HEK293 (cell line): Measurements from ENCODE around the gene KBTBD4.

Experiments
- CTCF ChIA-PET: fragments of 350-600 bp; formaldehyde crosslinking; extraction: SDS; loops from one replicate; lab custom pipeline; 2021; ENCODE audit warnings: antibody characterized with exemption; lab: Yijun Ruan, JAX
- POLR2A ChIA-PET: fragments of 300-600 bp; formaldehyde crosslinking; extraction: SDS; loops from one replicate; lab custom pipeline; 2020; ENCODE audit warnings: antibody characterized with exemption, inconsistent platforms; lab: Yijun Ruan, JAX
- H3K27ac ChIP-seq: fragments of 200-500 bp; sonication (Bioruptor generic); 2 replicates; pipeline ENCODE4 v1.5.1; 2014; ENCODE audit warnings: low read depth, low read length, control low read depth, inconsistent platforms; ENCODE audit errors: extremely low read depth
- H3K36me3 ChIP-seq, 2 experiments: fragments of 200-500 bp in 1 of 2; sonication (Bioruptor generic) in 1 of 2; 1 replicate in 1 of 2; 2 replicates in 1 of 2; pipeline ENCODE4 v1.5.1; 2014 to 2017; ENCODE audit warnings: inconsistent platforms in 2 of 2, low read length in 2 of 2; ENCODE audit not compliant: control insufficient read depth in 2 of 2, insufficient read depth in 1 of 2
- H3K4me1 ChIP-seq: fragments of 200-500 bp; sonication (Bioruptor generic); 2 replicates; pipeline ENCODE4 v1.5.1; 2014; ENCODE audit warnings: mild to moderate bottlenecking, low read length, inconsistent platforms; ENCODE audit not compliant: control insufficient read depth, insufficient read depth
- H3K4me3 ChIP-seq: 2 replicates; pipeline ENCODE4 v1.5.1; 2011; ENCODE audit warnings: low read depth, mild to moderate bottlenecking, control low read depth, low read length, moderate library complexity
- H3K9me3 ChIP-seq: fragments of 200-500 bp; sonication (Bioruptor generic); 2 replicates; pipeline ENCODE4 v1.5.1; 2014; ENCODE audit warnings: low read depth, low read length, inconsistent platforms; ENCODE audit not compliant: control insufficient read depth, insufficient read depth
- BCL11A ChIP-seq: fragments of 450-650 bp; formaldehyde crosslinking; IDR thresholded peaks from 2 replicates; pipeline ENCODE4 v1.5.1; 2016; ENCODE audit warnings: low read depth, missing biosample characterization, missing genetic modification characterization
- OVOL3 ChIP-seq: fragments of 450-650 bp; formaldehyde crosslinking; IDR thresholded peaks from 2 replicates; pipeline ENCODE4 v1.5.1; 2016; ENCODE audit warnings: missing biosample characterization, missing genetic modification characterization
- PRDM1 ChIP-seq: fragments of 450-650 bp; formaldehyde crosslinking; IDR thresholded peaks from 2 replicates; pipeline ENCODE4; 2016; ENCODE audit warnings: missing biosample characterization, missing genetic modification characterization
- SCRT2 ChIP-seq: fragments of 450-650 bp; formaldehyde crosslinking; IDR thresholded peaks from 2 replicates; pipeline ENCODE4 v1.5.1; 2016; ENCODE audit warnings: missing biosample characterization, missing genetic modification characterization
- ZNF112 ChIP-seq: fragments of 450-650 bp; formaldehyde crosslinking; IDR thresholded peaks from 2 replicates; pipeline ENCODE4 v1.5.0; 2017; ENCODE audit warnings: missing biosample characterization, missing genetic modification characterization
- ZNF2 ChIP-seq: fragments of 450-650 bp; formaldehyde crosslinking; IDR thresholded peaks from 2 replicates; pipeline ENCODE4 v1.5.1; 2016; ENCODE audit warnings: missing biosample characterization, missing genetic modification characterization
- ZNF24 ChIP-seq: fragments of 450-650 bp; formaldehyde crosslinking; IDR thresholded peaks from 2 replicates; pipeline ENCODE4 v1.5.1; 2016; ENCODE audit warnings: missing biosample characterization, missing genetic modification characterization
- ZNF416 ChIP-seq: fragments of 450-650 bp; formaldehyde crosslinking; IDR thresholded peaks from 2 replicates; pipeline ENCODE4 v1.5.1; 2016; ENCODE audit warnings: missing biosample characterization, missing genetic modification characterization
- ZNF621 ChIP-seq: fragments of 450-650 bp; formaldehyde crosslinking; IDR thresholded peaks from 2 replicates; pipeline ENCODE4 v1.5.1; 2017; ENCODE audit warnings: missing biosample characterization, missing genetic modification characterization
- ZNF626 ChIP-seq: fragments of 450-650 bp; sonication (Bioruptor Pico); formaldehyde crosslinking; IDR thresholded peaks from 2 replicates; pipeline ENCODE4 v1.5.1; 2018; ENCODE audit warnings: missing biosample characterization, missing genetic modification characterization, inconsistent platforms
- ZNF843 ChIP-seq: fragments of 450-650 bp; formaldehyde crosslinking; IDR thresholded peaks from 2 replicates; pipeline ENCODE4 v1.5.1; 2016; ENCODE audit warnings: missing biosample characterization, missing genetic modification characterization
- TF ChIP-seq, protein P1 (sequence below): fragments of 450-650 bp; formaldehyde crosslinking; IDR thresholded peaks from 2 replicates; pipeline ENCODE4 v1.5.1; 2016; ENCODE audit warnings: missing biosample characterization, missing genetic modification characterization
- TF ChIP-seq, protein P2 (sequence below): fragments of 450-650 bp; formaldehyde crosslinking; IDR thresholded peaks from 2 replicates; pipeline ENCODE4 v1.5.1; 2016; ENCODE audit warnings: missing biosample characterization, missing genetic modification characterization
- TF ChIP-seq, protein P3 (sequence below): fragments of 450-650 bp; formaldehyde crosslinking; IDR thresholded peaks from 2 replicates; pipeline ENCODE4 v1.5.1; 2016; ENCODE audit warnings: missing biosample characterization, missing genetic modification characterization
- TF ChIP-seq, protein P4 (sequence below): fragments of 450-650 bp; formaldehyde crosslinking; IDR thresholded peaks from 2 replicates; pipeline ENCODE4 v1.5.1; 2016; ENCODE audit warnings: missing biosample characterization, missing genetic modification characterization

Gene KBTBD4

DNA sequence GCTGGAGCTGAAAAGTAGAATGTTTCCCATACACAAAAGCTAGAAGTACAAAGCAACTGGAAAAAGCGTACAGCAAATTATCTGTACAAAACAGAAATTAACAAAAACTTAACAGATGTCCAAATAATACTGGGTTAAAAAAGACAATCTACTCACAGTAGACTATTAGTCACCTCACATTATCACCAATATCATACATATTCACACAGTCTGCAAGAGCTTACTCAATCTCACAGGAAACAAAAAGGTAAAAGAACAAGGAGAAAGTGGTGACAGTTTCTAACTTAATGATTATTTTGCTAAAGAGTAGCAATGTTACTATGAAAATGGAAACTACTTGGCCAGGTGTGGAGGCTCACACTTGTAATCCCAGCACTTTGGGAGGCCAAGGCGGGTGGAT, 37.7 kb downstream of the KBTBD4 start (continued):
- TF ChIP-seq ZNF416 (tag by site-specific recombination) (no peak), OVOL3 (tag by site-specific recombination) (no peak), BCL11A (tag by site-specific recombination) (no peak), ZNF843 (no peak), ZNF626 (tag by site-specific recombination) (no peak), ZNF2 (no peak), ZNF621 (no peak), ZNF112 (no peak), ZNF24 (no peak)
- TF ChIP-seq, protein P1, sequence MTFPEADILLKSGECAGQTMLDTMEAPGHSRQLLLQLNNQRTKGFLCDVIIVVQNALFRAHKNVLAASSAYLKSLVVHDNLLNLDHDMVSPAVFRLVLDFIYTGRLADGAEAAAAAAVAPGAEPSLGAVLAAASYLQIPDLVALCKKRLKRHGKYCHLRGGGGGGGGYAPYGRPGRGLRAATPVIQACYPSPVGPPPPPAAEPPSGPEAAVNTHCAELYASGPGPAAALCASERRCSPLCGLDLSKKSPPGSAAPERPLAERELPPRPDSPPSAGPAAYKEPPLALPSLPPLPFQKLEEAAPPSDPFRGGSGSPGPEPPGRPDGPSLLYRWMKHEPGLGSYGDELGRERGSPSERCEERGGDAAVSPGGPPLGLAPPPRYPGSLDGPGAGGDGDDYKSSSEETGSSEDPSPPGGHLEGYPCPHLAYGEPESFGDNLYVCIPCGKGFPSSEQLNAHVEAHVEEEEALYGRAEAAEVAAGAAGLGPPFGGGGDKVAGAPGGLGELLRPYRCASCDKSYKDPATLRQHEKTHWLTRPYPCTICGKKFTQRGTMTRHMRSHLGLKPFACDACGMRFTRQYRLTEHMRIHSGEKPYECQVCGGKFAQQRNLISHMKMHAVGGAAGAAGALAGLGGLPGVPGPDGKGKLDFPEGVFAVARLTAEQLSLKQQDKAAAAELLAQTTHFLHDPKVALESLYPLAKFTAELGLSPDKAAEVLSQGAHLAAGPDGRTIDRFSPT (tag by site-specific recombination), result no peak
- TF ChIP-seq, protein P2, sequence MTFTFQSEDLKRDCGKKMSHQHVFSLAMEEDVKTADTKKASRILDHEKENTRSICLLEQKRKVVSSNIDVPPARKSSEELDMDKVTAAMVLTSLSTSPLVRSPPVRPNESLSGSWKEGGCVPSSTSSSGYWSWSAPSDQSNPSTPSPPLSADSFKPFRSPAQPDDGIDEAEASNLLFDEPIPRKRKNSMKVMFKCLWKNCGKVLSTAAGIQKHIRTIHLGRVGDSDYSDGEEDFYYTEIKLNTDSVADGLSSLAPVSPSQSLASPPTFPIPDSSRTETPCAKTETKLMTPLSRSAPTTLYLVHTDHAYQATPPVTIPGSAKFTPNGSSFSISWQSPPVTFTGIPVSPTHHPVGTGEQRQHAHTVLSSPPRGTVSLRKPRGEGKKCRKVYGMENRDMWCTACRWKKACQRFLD, result no peak
- TF ChIP-seq, protein P3, sequence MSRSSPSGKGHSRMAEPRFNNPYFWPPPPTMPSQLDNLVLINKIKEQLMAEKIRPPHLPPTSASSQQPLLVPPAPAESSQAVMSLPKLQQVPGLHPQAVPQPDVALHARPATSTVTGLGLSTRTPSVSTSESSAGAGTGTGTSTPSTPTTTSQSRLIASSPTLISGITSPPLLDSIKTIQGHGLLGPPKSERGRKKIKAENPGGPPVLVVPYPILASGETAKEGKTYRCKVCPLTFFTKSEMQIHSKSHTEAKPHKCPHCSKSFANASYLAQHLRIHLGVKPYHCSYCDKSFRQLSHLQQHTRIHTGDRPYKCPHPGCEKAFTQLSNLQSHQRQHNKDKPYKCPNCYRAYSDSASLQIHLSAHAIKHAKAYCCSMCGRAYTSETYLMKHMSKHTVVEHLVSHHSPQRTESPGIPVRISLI (tag by site-specific recombination), result no peak
- TF ChIP-seq, protein P4, sequence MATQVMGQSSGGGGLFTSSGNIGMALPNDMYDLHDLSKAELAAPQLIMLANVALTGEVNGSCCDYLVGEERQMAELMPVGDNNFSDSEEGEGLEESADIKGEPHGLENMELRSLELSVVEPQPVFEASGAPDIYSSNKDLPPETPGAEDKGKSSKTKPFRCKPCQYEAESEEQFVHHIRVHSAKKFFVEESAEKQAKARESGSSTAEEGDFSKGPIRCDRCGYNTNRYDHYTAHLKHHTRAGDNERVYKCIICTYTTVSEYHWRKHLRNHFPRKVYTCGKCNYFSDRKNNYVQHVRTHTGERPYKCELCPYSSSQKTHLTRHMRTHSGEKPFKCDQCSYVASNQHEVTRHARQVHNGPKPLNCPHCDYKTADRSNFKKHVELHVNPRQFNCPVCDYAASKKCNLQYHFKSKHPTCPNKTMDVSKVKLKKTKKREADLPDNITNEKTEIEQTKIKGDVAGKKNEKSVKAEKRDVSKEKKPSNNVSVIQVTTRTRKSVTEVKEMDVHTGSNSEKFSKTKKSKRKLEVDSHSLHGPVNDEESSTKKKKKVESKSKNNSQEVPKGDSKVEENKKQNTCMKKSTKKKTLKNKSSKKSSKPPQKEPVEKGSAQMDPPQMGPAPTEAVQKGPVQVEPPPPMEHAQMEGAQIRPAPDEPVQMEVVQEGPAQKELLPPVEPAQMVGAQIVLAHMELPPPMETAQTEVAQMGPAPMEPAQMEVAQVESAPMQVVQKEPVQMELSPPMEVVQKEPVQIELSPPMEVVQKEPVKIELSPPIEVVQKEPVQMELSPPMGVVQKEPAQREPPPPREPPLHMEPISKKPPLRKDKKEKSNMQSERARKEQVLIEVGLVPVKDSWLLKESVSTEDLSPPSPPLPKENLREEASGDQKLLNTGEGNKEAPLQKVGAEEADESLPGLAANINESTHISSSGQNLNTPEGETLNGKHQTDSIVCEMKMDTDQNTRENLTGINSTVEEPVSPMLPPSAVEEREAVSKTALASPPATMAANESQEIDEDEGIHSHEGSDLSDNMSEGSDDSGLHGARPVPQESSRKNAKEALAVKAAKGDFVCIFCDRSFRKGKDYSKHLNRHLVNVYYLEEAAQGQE, result no peak

DNA sequence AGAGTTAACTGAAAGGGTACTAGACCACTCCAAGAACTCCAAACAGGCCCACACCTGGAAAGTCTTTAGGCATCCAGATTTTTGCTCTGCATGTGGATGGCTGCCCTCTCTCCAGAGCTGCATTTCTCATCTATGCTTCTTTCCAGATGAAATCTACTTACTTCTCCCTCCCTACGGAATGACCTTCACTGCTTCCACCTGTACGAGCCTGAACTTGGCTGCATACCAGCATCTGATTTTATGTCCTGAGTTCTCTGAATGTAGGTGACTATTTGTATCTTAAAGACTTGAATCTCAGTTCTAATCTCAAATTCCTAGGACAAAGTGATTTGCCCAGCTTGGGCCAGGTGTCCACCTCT, 39.1 kb downstream of the KBTBD4 start:
- Histone ChIP-seq H3K9me3 (no peaks in the 10 kb centered on the region), H3K27ac (no peak overlapping the region), H3K36me3 (peaks cover 0 to 4% of the 10 kb centered on the region in 2 experiments; a peak in 2 of 3 replicates), H3K4me1 (peaks cover 17% of the 10 kb centered on the region), H3K4me3 (no peak overlapping the region)
- POLR2A ChIA-PET, result interaction anchor here (0.9 to 1.6 kb wide), 4 partner anchors 12 to 55 kb away, joined by 3 to 6 read pairs (median 3); partner anchors contain the start of gene CELF1
- 0 out of 2 replicates have a peak, but pooled peaks have one; percentile 11 for TF ChIP-seq PRDM1 (tag by site-specific recombination)
- peak; percentile 90 for TF ChIP-seq SCRT2 (tag by site-specific recombination)
- TF ChIP-seq, protein P2, result no peak
- CTCF ChIA-PET, result interaction anchor here (0.6 to 1.3 kb wide), 6 partner anchors 10 to 172 kb away, joined by 3 to 6 read pairs (median 3); partner anchors contain the start of gene CELF1
